LNCAP (cell line): Measurements from ENCODE around the gene ANKRD9.

Experiments used
- TF ChIP-seq, protein P1 (sequence below): fragments of 450-650 bp; IDR thresholded peaks from 2 replicates; pipeline ENCODE4 v1.5.1; 2017; ENCODE audit warnings: mild to moderate bottlenecking

The ANKRD9 gene

DNA sequence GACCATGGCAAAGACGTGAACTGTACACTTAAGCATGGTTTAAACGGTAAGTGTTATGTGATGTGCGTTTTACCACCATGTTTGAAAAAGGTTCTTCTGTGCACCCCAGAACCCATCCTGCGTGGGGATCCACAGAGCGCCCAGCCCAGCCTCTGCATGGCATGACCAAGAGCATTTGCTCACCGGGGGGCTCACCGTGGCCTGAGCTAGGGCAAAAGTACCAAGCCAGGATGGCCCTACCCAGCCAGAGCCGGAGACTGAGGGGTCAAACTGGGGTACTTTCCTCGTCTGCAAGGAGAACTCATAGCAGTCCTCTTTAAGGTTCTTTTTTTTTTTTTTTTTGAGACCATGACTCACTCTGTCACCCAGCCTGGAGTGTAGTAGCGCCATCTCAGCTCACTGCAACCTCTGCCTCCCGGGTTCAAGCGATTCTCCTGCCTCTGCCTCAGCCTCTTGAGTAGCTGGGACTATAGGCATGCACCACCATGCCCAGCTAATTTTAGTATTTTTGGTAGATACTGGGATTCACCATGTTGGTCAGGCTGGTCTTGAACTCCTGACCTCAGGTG, 16.4 kb upstream of the ANKRD9 start:
- TF ChIP-seq, protein P1, sequence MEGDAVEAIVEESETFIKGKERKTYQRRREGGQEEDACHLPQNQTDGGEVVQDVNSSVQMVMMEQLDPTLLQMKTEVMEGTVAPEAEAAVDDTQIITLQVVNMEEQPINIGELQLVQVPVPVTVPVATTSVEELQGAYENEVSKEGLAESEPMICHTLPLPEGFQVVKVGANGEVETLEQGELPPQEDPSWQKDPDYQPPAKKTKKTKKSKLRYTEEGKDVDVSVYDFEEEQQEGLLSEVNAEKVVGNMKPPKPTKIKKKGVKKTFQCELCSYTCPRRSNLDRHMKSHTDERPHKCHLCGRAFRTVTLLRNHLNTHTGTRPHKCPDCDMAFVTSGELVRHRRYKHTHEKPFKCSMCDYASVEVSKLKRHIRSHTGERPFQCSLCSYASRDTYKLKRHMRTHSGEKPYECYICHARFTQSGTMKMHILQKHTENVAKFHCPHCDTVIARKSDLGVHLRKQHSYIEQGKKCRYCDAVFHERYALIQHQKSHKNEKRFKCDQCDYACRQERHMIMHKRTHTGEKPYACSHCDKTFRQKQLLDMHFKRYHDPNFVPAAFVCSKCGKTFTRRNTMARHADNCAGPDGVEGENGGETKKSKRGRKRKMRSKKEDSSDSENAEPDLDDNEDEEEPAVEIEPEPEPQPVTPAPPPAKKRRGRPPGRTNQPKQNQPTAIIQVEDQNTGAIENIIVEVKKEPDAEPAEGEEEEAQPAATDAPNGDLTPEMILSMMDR: no peak

DNA sequence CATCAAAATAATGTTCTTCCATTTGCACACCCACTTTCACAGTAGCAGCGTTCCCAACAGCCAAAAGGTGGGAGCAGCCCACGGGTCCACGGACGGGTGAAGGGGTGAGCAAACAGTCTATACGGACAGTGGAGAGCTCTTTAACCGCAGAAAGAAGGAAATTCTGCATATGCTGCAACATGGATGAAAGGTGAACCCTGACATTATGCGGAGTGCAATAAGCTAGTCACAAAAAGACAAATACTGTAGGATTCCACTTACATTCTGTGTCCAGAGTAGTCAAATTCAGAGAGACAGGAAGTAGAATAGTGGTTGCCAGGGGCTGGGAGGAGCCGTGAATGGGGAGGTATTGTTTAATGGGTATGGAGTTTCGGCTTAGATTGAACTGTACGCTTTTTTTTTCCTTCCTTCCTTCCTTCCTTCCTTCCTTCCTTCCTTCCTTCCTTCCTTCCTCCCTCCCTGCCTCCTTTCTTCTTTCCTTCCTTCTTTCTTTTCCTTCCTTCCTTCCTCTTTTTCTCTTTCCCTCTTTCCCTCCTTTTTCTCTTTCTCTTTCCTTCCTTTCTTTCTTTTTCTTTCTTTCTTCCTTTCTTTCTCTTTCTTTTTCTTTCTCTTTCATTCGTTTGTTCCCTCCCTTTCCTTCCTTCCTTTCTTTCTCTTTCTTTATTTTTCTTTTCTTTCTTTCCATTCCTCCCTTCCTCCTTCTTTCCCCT, 15.8 kb upstream of the ANKRD9 start:
- TF ChIP-seq, protein P1: no peak

DNA sequence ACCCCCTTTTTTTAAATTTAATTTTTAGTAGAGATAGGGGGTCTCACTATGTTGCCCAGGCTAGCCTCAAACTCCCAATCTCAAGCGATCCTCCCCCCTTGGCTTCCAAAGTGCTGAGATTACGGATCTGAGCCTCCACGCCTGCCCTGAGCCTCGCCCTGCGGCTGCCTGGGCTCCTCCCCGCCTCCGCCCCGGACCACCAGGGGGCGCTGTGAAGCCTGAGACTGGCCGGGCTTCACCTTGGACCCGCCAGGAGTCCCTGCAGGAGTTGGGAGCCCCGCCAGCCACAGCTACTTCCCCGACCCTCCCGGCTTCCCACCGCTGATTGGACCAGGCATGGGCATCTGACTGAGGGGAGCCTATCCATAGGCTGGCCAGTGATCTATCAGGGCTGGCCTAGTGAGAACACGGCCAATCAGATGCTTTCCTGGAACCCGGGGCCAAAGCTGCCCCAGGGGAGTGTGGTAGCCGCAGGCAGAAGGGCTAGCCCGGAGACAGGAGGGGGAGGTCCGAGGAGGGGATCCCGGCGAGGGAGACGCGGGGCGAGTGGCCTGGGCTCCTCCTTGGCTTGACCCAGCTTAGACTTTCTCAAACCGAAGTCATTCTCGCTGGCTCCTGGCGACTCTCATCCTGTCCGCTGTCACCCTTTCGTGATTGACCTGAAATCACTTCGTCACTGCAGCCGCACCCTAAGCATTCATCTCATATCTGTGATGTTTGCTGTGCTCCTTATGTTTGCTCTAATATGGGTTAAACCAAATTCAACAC, 15.1 kb upstream of the ANKRD9 start:
- TF ChIP-seq, protein P1: peak; percentile 99

DNA sequence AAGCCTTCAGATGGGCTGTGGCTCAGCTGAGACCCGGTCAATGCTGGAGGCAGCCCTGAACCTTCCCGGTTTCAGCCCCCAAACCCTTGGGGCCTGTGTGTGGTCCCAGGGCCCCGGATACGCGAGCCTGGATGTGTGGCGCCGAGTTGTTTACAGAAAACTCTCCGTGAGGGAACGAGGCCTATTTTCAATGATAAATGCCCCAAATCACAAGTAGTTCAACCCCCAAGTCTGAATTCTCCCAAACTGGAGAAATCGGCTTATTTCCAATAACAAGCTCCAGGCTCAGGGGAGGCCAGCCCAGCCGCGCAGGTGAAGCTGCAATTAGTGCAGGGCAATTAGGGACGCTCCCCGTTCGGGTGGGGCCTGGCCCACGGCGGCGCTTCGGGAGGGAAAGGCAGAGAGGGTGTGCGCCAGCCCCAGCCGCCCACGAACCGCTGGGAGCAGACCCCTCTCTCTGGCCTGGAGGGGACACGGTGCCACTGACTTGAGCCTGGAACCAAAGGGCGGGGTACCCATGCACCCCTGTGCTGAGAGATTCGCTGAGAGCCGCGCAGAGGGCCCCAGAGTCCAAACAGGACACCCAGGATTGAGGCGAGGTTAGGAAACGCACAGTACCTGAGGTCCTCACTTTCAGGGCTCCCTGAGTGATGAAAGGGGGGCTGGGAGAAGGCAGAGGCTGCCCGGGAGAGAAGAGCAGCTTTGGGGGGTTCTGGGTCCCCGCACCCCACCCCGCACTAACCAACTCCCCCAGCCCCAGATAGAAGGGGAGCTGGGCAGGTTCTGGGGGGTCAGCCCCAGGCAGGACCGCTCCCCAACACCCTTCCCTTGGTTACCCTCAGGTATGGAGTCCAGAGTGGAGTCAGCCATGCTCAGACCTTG, 14.2 kb upstream of the ANKRD9 start:
- TF ChIP-seq, protein P1: no peak

DNA sequence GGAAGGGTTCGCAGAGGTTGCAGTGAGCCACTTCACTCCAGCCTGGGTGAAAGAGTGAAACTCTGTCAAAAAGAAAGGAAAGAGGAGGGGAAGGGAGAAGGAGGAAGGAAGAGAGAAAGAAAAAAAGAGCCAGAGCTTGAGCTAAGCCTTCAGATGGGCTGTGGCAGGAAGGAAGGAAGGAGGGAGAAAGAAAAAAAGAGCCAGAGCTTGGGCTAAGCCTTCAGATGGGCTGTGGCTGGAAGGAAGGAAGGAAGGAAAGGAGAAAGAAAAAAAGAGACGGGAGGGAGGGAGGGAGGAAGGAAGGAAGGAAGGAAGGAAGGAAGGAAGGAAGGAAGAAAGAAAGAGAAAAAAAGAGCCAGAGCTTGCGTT, 13.6 kb upstream of the ANKRD9 start:
- TF ChIP-seq, protein P1: no peak

DNA sequence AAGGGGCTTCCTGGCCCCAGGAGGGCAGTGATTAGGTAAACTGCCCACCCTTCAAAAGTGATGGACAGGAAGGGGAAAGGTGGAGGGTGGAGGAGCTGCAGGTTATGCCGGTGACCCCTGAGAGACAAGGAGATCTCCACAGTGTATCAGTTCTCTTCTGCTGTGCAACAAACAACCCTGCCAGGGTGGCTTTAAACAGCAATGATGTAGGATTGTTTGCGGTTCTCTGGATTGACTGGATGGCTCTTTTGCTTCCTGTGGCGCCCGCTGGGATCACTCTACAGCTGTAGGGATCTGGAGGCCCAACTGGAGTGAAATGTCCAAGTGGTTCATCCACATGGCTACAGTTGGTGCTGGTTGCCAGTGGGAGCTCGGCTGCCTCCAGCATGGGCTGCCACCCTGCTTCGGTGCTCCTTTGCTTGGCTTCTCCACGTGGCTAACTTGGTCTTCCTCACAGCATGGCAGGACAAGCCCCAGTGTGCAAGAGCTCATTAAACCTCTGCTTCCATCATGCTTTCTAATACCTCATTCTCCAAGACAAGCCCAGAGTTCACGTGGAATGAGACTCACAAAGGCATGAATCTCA, 8.6 kb upstream of the ANKRD9 start:
- TF ChIP-seq, protein P1: no peak
